Measurements from ENCODE around the gene RBM17.
"Not testable (repeated sequence)": the region's sequence is repeated elsewhere in the genome, so short reads cannot be mapped to it uniquely, and the experiment has no call there.

RBM17 gene

GRCh38 chr10:6088721-6089333 is at the start of gene RBM17:
Gene RBM17, plus strand, starts transcription at chr10:6089034. Its CDS starts 8,032 bp downstream, at chr10:6097066.
- H3K36me3 ChIP-seq (ENCODE audit: insufficient read depth, insufficient read length, low read length), result peaks cover 6% of the 10 kb centered on the region
- peaks cover 14% of the 10 kb centered on the region for H3K9me3 ChIP-seq (ENCODE audit: insufficient read depth, low read length)
- TF ChIP-seq SUZ12 (IDR thresholded peaks at IDR 0.05; ENCODE audit: extremely low read depth, insufficient read depth, insufficient read length) (no peak), YY1 (IDR thresholded peaks at IDR 0.05; ENCODE audit: insufficient read depth, insufficient read length) (no peak), ZNF274 (IDR thresholded peaks at IDR 0.05; ENCODE audit: low read depth, low read length) (no peak)
- peak within 1 kb of the TSS; percentile 95 for H3K9ac ChIP-seq (ENCODE audit: insufficient read length, low read depth)
- H3K27me3 ChIP-seq (ENCODE audit: insufficient read depth, insufficient read length), result no peaks in the 10 kb centered on the region
- no peaks in the 10 kb centered on the region for H3K4me1 ChIP-seq (ENCODE audit: insufficient read depth, insufficient read length)
- H3K4me3 ChIP-seq (ENCODE audit: insufficient read length, low read depth), result peak within 1 kb of the TSS; percentile 80
- DNase-seq (ENCODE audit: low read depth, low spot score), result peak; percentile 81

- no peak overlapping the region for H3K4me3 ChIP-seq (ENCODE audit: insufficient read length, low read depth)
- no peak for DNase-seq (ENCODE audit: low read depth, low spot score)
- no peaks in the 10 kb centered on the region for H3K9me3 ChIP-seq (ENCODE audit: insufficient read depth, low read length)
- TF ChIP-seq SUZ12 (IDR thresholded peaks at IDR 0.05; ENCODE audit: extremely low read depth, insufficient read depth, insufficient read length) (no peak), YY1 (IDR thresholded peaks at IDR 0.05; ENCODE audit: insufficient read depth, insufficient read length) (no peak), ZNF274 (IDR thresholded peaks at IDR 0.05; ENCODE audit: low read depth, low read length) (no peak)
- H3K36me3 ChIP-seq (ENCODE audit: insufficient read depth, insufficient read length, low read length), result no peaks in the 10 kb centered on the region
- no peaks in the 10 kb centered on the region for H3K27me3 ChIP-seq (ENCODE audit: insufficient read depth, insufficient read length)
- H3K9ac ChIP-seq (ENCODE audit: insufficient read length, low read depth), result no peak overlapping the region
- no peaks in the 10 kb centered on the region for H3K4me1 ChIP-seq (ENCODE audit: insufficient read depth, insufficient read length)
These were observed 49.1 kb upstream of the RBM17 start for GRCh38 chr10:6039711-6040110.

- H3K4me1 ChIP-seq (ENCODE audit: insufficient read depth, insufficient read length), result no peaks in the 10 kb centered on the region
- H3K4me3 ChIP-seq (ENCODE audit: insufficient read length, low read depth), result no peak overlapping the region
- TF ChIP-seq YY1 (IDR thresholded peaks at IDR 0.05; ENCODE audit: insufficient read depth, insufficient read length) (no peak), SUZ12 (IDR thresholded peaks at IDR 0.05; ENCODE audit: extremely low read depth, insufficient read depth, insufficient read length) (no peak), ZNF274 (IDR thresholded peaks at IDR 0.05; ENCODE audit: low read depth, low read length) (no peak)
- no peak for DNase-seq (ENCODE audit: low read depth, low spot score)
- H3K27me3 ChIP-seq (ENCODE audit: insufficient read depth, insufficient read length), result no peaks in the 10 kb centered on the region
- no peak overlapping the region for H3K9ac ChIP-seq (ENCODE audit: insufficient read length, low read depth)
- no peaks in the 10 kb centered on the region for H3K9me3 ChIP-seq (ENCODE audit: insufficient read depth, low read length)
- no peaks in the 10 kb centered on the region for H3K36me3 ChIP-seq (ENCODE audit: insufficient read depth, insufficient read length, low read length)
These were observed 48.6 kb upstream of the RBM17 start for GRCh38 chr10:6040205-6040604.

GRCh38 chr10:6043377-6043776 is 45.5 kb upstream of the RBM17 start:
- H3K27me3 ChIP-seq (ENCODE audit: insufficient read depth, insufficient read length); H3K4me3 ChIP-seq (ENCODE audit: insufficient read length, low read depth); H3K9me3 ChIP-seq (ENCODE audit: insufficient read depth, low read length); H3K4me1 ChIP-seq (ENCODE audit: insufficient read depth, insufficient read length); H3K9ac ChIP-seq (ENCODE audit: insufficient read length, low read depth); H3K36me3 ChIP-seq (ENCODE audit: insufficient read depth, insufficient read length, low read length); DNase-seq (ENCODE audit: low read depth, low spot score): not testable (repeated sequence)

- Histone ChIP-seq H3K4me3 (ENCODE audit: insufficient read length, low read depth) (no peak overlapping the region), H3K36me3 (ENCODE audit: insufficient read depth, insufficient read length, low read length) (no peaks in the 10 kb centered on the region), H3K4me1 (ENCODE audit: insufficient read depth, insufficient read length) (no peaks in the 10 kb centered on the region), H3K9me3 (ENCODE audit: insufficient read depth, low read length) (no peaks in the 10 kb centered on the region), H3K27me3 (ENCODE audit: insufficient read depth, insufficient read length) (no peaks in the 10 kb centered on the region), H3K9ac (ENCODE audit: insufficient read length, low read depth) (no peak overlapping the region)
- no peak for DNase-seq (ENCODE audit: low read depth, low spot score)
- no peak for TF ChIP-seq ZNF274 (IDR thresholded peaks at IDR 0.05; ENCODE audit: low read depth, low read length)
- TF ChIP-seq SUZ12 (IDR thresholded peaks at IDR 0.05; ENCODE audit: extremely low read depth, insufficient read depth, insufficient read length), result no peak
- TF ChIP-seq YY1 (IDR thresholded peaks at IDR 0.05; ENCODE audit: insufficient read depth, insufficient read length), result no peak
These were observed 44.8 kb upstream of the RBM17 start for GRCh38 chr10:6044060-6044459.

GRCh38 chr10:6044751-6045313 is 44.0 kb upstream of the RBM17 start:
- H3K4me1 ChIP-seq (ENCODE audit: insufficient read depth, insufficient read length), result no peaks in the 10 kb centered on the region
- no peaks in the 10 kb centered on the region for H3K27me3 ChIP-seq (ENCODE audit: insufficient read depth, insufficient read length)
- DNase-seq (ENCODE audit: low read depth, low spot score), result no peak

GRCh38 chr10:6045314-6045848 is 43.5 kb upstream of the RBM17 start:
- H3K27me3 ChIP-seq (ENCODE audit: insufficient read depth, insufficient read length), result no peaks in the 10 kb centered on the region
- no peak overlapping the region for H3K4me3 ChIP-seq (ENCODE audit: insufficient read length, low read depth)
- DNase-seq (ENCODE audit: low read depth, low spot score), result no peak
- H3K4me1 ChIP-seq (ENCODE audit: insufficient read depth, insufficient read length), result no peaks in the 10 kb centered on the region
- TF ChIP-seq ZNF274 (IDR thresholded peaks at IDR 0.05; ENCODE audit: low read depth, low read length) (no peak), SUZ12 (IDR thresholded peaks at IDR 0.05; ENCODE audit: extremely low read depth, insufficient read depth, insufficient read length) (no peak), YY1 (IDR thresholded peaks at IDR 0.05; ENCODE audit: insufficient read depth, insufficient read length) (no peak)
- H3K9me3 ChIP-seq (ENCODE audit: insufficient read depth, low read length), result no peaks in the 10 kb centered on the region
- no peaks in the 10 kb centered on the region for H3K36me3 ChIP-seq (ENCODE audit: insufficient read depth, insufficient read length, low read length)
- H3K9ac ChIP-seq (ENCODE audit: insufficient read length, low read depth), result no peak overlapping the region

More at GRCh38 chr10:6044751-6045313, 44.0 kb upstream of the RBM17 start:
- H3K9ac ChIP-seq (ENCODE audit: insufficient read length, low read depth), result no peak overlapping the region
- no peaks in the 10 kb centered on the region for H3K36me3 ChIP-seq (ENCODE audit: insufficient read depth, insufficient read length, low read length)
- no peak for TF ChIP-seq SUZ12 (IDR thresholded peaks at IDR 0.05; ENCODE audit: extremely low read depth, insufficient read depth, insufficient read length)
- TF ChIP-seq ZNF274 (IDR thresholded peaks at IDR 0.05; ENCODE audit: low read depth, low read length), result no peak
- TF ChIP-seq YY1 (IDR thresholded peaks at IDR 0.05; ENCODE audit: insufficient read depth, insufficient read length), result no peak
- H3K4me3 ChIP-seq (ENCODE audit: insufficient read length, low read depth), result no peak overlapping the region
- no peaks in the 10 kb centered on the region for H3K9me3 ChIP-seq (ENCODE audit: insufficient read depth, low read length)

Measured in NT2/D1 (cell line).